GM19397 (cell line): ENCODE measurements around the gene TSC22D2.

Experiments used
- ATAC-seq: cut with Tn5 transposase; IDR thresholded peaks from one replicate; pipeline ENCODE4 v1.9.1; 2021; ENCODE audit warnings: mild to moderate bottlenecking, moderate library complexity; ENCODE audit not compliant: unreplicated experiment

Gene TSC22D2

GRCh38 chr3:150411106-150411460 lies 3.0 kb downstream of the TSC22D2 start:
- no peak for ATAC-seq

GRCh38 chr3:150411546-150411945 lies 3.4 kb downstream of the TSC22D2 start:
- no peak for ATAC-seq

- no peak for ATAC-seq
These were observed 3.9 kb downstream of the TSC22D2 start for GRCh38 chr3:150411976-150412375.

- no peak for ATAC-seq
These were observed 4.6 kb downstream of the TSC22D2 start for GRCh38 chr3:150412561-150413231.

GRCh38 chr3:150414258-150414657 lies 6.2 kb downstream of the TSC22D2 start:
- no peak for ATAC-seq

GRCh38 chr3:150414959-150415358 lies 6.9 kb downstream of the TSC22D2 start:
- ATAC-seq, result no peak

- ATAC-seq, result no peak
These were observed 11.2 kb downstream of the TSC22D2 start for GRCh38 chr3:150419076-150419868.

GRCh38 chr3:150419959-150420358 lies 11.9 kb downstream of the TSC22D2 start:
- ATAC-seq, result no peak

GRCh38 chr3:150421256-150421655 lies 13.2 kb downstream of the TSC22D2 start:
- ATAC-seq, result no peak

GRCh38 chr3:150421799-150422548 lies 13.9 kb downstream of the TSC22D2 start:
- no peak for ATAC-seq

GRCh38 chr3:150422907-150423306 lies 14.8 kb downstream of the TSC22D2 start:
- ATAC-seq, result no peak

- no peak for ATAC-seq
These were observed 15.7 kb downstream of the TSC22D2 start for GRCh38 chr3:150423761-150424160.

- no peak for ATAC-seq
These were observed 18.2 kb downstream of the TSC22D2 start for GRCh38 chr3:150426292-150426691.

GRCh38 chr3:150428562-150428961 lies 20.5 kb downstream of the TSC22D2 start:
- ATAC-seq, result no peak

GRCh38 chr3:150429767-150430671 lies 21.9 kb downstream of the TSC22D2 start:
- no peak for ATAC-seq

- ATAC-seq, result no peak
These were observed 25.2 kb downstream of the TSC22D2 start for GRCh38 chr3:150433347-150433746.

GRCh38 chr3:150434234-150434633 lies 26.1 kb downstream of the TSC22D2 start:
- no peak for ATAC-seq

GRCh38 chr3:150436161-150436560 lies 28.1 kb downstream of the TSC22D2 start:
- ATAC-seq, result no peak

- ATAC-seq, result no peak
These were observed 31.6 kb downstream of the TSC22D2 start for GRCh38 chr3:150439657-150440056.

GRCh38 chr3:150443331-150443741 lies 35.2 kb downstream of the TSC22D2 start:
- ATAC-seq, result no peak

GRCh38 chr3:150444371-150444770 lies 36.3 kb downstream of the TSC22D2 start:
- ATAC-seq, result no peak
